HL-60 (cell line): Measurements from ENCODE around the gene ZNF512B.

Experiments used
- DNase-seq, 2 experiments: peaks; one replicate each; pipeline ENCODE4 v3.0.0-alpha.2; 2010 to 2020; ENCODE audit warnings: low read depth in 1 of 2, low spot score in 1 of 2
- H3K27ac ChIP-seq: fragments of 250-450 bp; sonication (Bioruptor Pico); replicated peaks from 2 replicates; pipeline ENCODE4 v1.5.1; 2020; ENCODE audit warnings: mild to moderate bottlenecking, moderate library complexity
- H3K27me3 ChIP-seq: fragments of 250-450 bp; sonication (Bioruptor Pico); 2 replicates; pipeline ENCODE4 v1.5.1; 2021; ENCODE audit warnings: mild to moderate bottlenecking, moderate library complexity; ENCODE audit not compliant: insufficient read depth, poor library complexity, severe bottlenecking
- H3K4me3 ChIP-seq: replicated peaks from 2 replicates; pipeline ENCODE4 v1.5.1; 2011; ENCODE audit warnings: mild to moderate bottlenecking, control low read depth, low read length; ENCODE audit not compliant: insufficient read depth
- CTCF ChIP-seq: IDR thresholded peaks from one replicate; pipeline ENCODE4 v1.5.1; 2011; ENCODE audit warnings: low read length, control low read depth, inconsistent platforms; ENCODE audit not compliant: insufficient read depth
- GABPA ChIP-seq: IDR thresholded peaks from 2 replicates; pipeline ENCODE4 v1.6.1; 2012; ENCODE audit warnings: low read depth
- POLR2AphosphoS5 ChIP-seq: IDR thresholded peaks from 2 replicates; pipeline ENCODE4 v1.6.1; 2012; ENCODE audit warnings: low read depth
- SPI1 ChIP-seq: IDR thresholded peaks from 2 replicates; pipeline ENCODE4 v1.6.1; 2012; ENCODE audit warnings: low read depth, mild to moderate bottlenecking, borderline replicate concordance
- TF ChIP-seq, protein P1 (sequence below): IDR thresholded peaks from 2 replicates; pipeline ENCODE4 v1.6.1; 2012; ENCODE audit warnings: low read depth; ENCODE audit not compliant: insufficient replicate concordance

The ZNF512B gene

GRCh38 chr20:63974402-63975200 is 4.9 kb upstream of the ZNF512B start:
- no peak for DNase-seq
- H3K4me3 ChIP-seq: no peak overlapping the region
- H3K27ac ChIP-seq: no peak overlapping the region
- TF ChIP-seq GABPA: no peak
- TF ChIP-seq, protein P1, sequence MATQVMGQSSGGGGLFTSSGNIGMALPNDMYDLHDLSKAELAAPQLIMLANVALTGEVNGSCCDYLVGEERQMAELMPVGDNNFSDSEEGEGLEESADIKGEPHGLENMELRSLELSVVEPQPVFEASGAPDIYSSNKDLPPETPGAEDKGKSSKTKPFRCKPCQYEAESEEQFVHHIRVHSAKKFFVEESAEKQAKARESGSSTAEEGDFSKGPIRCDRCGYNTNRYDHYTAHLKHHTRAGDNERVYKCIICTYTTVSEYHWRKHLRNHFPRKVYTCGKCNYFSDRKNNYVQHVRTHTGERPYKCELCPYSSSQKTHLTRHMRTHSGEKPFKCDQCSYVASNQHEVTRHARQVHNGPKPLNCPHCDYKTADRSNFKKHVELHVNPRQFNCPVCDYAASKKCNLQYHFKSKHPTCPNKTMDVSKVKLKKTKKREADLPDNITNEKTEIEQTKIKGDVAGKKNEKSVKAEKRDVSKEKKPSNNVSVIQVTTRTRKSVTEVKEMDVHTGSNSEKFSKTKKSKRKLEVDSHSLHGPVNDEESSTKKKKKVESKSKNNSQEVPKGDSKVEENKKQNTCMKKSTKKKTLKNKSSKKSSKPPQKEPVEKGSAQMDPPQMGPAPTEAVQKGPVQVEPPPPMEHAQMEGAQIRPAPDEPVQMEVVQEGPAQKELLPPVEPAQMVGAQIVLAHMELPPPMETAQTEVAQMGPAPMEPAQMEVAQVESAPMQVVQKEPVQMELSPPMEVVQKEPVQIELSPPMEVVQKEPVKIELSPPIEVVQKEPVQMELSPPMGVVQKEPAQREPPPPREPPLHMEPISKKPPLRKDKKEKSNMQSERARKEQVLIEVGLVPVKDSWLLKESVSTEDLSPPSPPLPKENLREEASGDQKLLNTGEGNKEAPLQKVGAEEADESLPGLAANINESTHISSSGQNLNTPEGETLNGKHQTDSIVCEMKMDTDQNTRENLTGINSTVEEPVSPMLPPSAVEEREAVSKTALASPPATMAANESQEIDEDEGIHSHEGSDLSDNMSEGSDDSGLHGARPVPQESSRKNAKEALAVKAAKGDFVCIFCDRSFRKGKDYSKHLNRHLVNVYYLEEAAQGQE: no peak
- TF ChIP-seq SPI1: no peak
- TF ChIP-seq POLR2AphosphoS5: no peak
- no peak for TF ChIP-seq CTCF
- no peaks in the 10 kb centered on the region for H3K27me3 ChIP-seq

DNA sequence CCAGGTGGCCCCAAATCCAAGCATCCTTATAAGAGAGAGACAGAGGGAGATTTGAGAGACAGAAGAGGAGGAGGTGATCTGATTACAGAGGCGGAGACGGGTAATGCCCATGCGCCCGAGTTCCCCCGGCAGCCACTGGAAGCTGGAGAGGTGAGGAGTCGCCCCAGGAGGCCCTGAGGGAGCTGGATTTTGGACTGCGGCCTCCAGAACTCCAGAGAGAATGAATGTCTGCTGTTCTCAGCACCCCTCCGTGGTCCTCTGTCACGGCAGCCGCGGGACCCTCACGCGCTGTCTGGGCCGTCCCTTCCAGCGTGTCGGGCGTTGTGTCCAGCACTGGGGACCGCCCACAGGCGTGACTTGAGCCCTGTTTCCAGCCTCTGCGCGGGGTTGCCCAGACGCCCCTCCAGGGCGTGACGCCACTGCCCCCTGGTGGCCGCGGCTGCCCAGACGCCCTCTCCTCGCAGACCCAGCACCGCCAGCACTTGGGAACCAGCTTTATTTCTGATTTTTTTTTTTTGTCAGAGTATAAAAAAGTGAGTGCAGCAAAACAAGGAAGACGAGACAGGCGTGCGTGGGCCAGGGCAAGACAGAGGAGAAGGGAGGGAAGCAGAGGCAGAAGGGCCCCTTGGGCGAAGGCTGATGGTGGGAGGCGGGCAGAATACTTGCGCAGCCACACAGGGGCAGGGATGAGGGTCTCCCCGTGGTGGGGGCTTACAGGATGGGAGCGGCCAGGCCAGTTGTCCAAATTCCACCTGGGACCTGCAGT is 4.1 kb upstream of the ZNF512B start:
- peak; percentile 70 to 72 for DNase-seq
- no peaks in the 10 kb centered on the region for H3K27me3 ChIP-seq
- no peak overlapping the region for H3K27ac ChIP-seq
- TF ChIP-seq CTCF (peak; percentile 64), GABPA (no peak), POLR2AphosphoS5 (0 out of 2 replicates have a peak, but pooled peaks have one; percentile 3), SPI1 (no peak)
- TF ChIP-seq, protein P1: no peak
- no peak overlapping the region for H3K4me3 ChIP-seq

- no peak for DNase-seq
- H3K4me3 ChIP-seq: no peak overlapping the region
- H3K27me3 ChIP-seq: no peaks in the 10 kb centered on the region
- no peak for TF ChIP-seq CTCF
- TF ChIP-seq POLR2AphosphoS5: peak; percentile 36; the same call in 1 of the 2 replicates
- H3K27ac ChIP-seq: no peak overlapping the region
Observed at GRCh38 chr20:63973160-63973479, 3.4 kb upstream of the ZNF512B start.
